Activated CD8-positive, alpha-beta memory T cell treated with anti-CD3 and anti-CD28 coated beads, Interleukin-2, amount 50 U/mL, for 48 hours (primary cell): ENCODE results near the gene DIO3.

ENCODE experiments used
- DNase-seq: peaks from one replicate; pipeline ENCODE4 v3.0.0-alpha.2; 2020

DIO3 gene

DNA sequence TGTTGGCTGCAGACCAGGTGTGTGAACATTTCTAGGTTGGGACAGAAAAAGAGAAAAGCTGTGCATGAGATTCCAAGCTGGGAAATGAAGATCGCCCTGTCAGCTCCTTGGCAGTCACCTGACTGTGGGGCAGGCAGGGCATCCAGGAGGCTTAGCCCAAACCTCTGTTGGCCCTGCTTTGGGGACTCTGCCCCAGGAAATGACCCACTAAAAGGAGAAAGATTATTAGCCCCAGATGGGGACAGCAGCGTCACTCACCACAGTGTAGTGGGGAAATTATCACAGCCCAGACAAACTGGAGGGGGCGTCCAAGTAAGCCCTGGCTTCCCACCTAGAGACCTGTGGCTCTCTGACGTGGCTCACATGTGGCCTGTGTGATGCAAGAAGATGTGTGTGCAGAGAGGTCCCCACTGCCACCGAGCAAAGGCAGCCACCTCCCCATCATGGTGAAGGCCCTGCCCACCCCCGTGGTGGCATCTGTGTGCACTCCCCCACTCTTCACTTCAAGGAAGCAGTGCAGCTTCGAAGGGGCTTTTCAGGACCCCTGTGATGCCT, 39.1 kb downstream of the DIO3 start:
- no peak for DNase-seq

DNA sequence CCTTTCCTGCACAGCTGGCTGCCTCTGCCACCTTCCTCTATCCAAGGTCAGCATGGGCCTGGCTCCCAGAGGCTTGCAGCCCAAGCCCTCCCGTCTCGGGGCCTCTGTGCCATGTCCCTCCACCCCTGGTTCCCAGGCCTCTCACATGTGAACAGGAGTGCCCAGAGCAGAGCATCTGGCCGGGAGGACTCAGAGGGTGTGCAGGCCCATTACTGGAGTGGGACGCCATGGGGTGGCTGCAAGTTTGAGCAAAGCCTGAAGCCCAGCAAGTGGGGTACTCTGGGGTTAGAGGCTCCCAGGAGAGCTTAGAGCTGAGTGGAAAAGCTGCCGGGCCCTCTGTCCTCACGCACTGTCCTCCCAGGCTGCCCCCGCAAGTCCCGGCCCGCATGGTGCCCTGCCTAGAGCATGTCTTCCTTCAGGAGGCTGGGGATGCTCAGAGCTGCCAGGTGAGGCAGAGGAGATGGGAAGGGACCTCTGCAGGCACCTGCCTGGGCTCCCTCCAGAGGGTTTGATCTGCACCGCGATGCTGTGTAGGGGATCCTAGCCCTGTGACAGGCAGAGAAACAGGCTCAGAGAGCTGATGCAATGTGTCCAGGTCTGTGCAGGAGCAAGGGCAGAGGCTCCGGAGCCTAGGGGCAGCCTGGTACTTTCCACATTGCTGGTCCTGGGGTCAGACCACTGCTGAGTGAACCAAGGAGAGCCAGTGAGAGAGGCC, 39.8 kb downstream of the DIO3 start:
- DNase-seq = peak; percentile 32

DNA sequence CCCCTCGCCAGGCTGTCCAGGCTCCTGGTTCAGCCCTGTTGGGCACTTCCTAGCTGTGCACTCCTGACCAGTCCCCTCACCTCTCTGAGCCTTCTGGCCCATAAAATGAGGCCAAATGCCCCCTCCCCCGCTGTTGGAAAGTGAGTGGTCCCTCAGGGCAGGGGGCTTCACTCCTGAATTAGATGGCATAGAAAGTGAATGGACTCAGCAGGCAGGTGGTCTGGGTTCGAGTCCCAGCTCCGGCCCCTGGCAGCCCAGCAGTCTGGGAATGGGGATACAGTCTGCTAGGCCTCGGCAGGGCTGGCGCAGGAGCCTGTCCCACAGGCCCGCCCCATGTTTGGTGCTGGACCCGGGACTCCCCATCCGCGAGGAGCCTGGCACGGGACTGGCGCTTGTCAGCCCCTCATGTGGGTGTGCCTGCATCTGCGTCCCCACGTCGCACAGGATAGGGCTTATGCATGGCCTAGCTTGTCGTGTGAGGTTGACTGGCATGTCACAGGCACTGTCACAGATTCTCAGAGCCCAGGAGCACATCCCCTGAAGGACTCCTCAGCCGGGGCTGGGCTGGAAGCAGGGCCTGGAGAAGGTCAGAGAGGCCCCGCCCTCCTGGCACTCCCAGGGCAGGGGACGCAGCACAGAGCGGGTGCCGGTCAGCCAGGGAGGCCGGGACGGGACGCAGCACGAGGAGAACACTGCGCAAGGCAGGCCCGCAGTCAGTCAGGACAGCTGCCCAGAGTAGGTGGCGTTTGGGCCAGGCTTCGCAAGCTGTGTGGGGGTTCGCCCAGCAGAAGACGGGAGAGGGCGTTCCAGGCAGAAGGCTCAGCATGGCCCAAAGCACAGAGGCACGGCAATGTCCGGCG, 40.5 kb downstream of the DIO3 start:
- peak; percentile 38 for DNase-seq

DNA sequence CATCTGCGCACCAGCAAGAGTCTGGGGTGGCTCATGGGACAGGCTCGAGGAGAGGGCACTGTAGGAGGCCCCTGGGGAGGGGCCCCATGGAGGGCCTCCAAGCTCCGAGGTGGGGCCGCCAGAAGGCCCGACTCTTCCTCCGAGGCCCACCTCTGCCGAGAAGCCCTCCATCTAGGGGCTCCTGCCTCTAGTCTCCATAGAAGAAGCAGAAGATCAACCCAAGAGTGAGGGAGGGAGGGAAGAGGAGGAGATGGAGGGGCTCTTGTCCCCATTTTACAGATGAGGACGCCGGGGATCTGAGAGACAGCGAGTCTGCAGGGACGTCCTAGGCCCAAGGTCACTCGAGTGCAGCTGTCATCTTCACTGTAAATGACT, 41.2 kb downstream of the DIO3 start:
- DNase-seq = no peak

DNA sequence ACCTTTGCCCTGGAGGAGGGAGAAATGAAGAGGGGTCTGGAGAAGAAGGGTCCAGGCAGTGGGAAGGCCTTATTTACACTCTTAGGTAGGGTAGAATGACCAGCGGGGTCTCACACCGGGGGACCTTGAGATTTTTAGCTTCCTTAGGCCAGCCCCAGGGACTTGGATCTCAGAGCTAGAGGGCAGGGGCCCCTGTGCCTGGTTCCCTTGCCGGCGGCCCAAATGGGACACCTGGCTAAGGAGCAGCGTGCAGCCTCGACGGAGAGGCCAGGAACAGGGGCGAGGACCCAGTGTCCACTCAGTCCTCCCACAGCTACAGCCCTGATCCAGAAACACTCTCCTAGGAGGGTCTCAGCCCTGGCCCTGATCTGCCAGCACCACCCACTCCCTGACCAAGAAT, 41.8 kb downstream of the DIO3 start:
- peak; percentile 28 for DNase-seq

DNA sequence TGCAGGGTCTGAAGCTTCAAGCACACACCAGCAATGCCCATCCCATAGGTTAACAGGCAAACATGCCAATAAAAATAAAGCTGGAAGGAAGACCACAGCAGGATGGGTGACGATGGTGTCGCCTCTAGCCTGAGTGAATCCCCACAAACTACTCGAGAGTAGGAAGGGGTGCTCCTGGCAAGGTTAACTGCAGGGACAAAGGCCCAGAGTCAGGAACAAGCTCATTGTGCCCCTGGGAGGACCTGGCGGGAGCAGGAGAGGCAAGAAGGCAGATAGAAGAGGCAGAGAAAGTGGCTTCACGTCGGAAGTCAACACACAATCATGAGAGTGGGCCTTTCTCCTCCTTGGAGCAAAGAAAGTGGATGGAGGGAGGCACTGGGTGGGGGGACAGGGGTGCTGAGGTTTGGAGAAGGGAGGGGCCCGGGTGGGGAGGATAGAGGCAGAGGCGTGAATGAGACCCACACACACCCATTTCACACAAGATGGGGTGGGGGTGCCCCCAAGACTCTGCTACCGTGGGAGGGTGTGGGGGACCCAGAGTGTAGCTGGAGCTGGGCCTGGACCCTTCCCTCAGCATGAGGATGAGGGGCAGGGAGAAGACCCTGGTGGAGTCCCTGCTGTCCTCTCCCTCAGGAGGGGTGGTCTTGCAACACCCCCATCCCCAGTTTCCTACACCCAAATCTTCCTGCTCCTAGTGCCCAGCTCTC, 43.1 kb downstream of the DIO3 start:
- DNase-seq = peak; percentile 36

DNA sequence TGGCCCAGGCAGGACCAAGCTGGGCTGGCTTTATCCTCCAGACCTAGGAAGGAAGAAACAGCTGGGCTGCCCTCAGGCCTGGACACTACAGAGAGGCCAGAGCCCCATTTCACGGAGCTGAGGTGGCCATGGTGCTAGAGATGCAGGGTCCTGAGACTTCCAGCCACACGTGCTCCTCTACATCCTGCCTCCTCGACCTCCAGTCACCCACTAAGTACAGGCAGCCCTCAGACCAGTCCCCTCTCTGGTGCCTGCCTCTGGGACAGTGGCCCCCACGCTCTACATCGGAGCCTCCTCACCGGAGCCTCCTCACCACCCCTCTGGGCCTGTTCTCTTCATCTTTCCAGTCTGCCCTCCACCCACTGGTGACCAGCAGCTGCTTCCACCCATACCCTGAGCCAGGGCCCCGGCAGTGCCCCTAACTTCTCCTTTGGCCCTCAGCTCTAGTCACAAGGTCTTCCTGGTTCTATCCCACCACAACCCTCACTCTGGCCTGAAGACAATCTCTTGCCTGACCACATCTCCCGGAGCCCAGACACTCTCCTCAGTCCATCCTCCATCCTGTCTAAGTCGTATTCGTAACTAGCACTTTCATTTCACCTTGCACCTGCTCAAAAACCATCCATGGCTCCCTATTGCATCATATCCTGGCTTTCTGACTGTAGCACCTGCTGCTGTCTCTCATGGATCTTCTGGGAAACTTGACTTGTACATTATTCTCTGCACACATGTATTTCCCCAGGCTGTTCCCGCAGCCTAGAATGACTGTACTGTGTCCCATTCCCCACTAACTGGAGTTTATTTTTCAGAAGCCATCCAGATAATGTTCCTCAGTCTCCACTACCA, 43.9 kb downstream of the DIO3 start:
- DNase-seq = peak; percentile 30

DNA sequence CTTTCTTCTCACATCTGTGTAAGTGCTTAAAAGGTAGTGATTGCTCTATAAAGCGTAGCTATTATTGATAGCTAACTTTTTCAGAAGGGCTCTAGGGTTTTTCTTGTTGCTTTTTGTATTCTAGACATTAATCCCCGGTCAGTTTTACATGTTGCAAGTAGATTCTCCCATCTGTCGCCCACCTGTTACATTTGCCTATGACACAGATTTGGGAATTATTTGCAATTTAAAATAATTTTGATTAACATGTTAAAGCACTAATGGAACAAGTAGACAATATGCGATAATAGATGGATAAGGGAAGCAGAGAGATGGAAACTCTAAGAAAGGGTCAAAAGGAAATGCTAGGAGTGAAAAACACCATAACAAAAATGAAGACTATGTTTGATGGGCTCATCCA, 44.5 kb downstream of the DIO3 start:
- no peak for DNase-seq
